ENCODE results near the gene DYSF.
"Not testable (repeated sequence)": the region's sequence is repeated elsewhere in the genome, so short reads cannot be mapped to it uniquely, and the experiment has no call there.

DYSF gene

GRCh38 chr2:71655498-71655897 is 202.1 kb downstream of the DYSF start:
- DNase-seq (ENCODE audit: low spot score), result no peak

DNA sequence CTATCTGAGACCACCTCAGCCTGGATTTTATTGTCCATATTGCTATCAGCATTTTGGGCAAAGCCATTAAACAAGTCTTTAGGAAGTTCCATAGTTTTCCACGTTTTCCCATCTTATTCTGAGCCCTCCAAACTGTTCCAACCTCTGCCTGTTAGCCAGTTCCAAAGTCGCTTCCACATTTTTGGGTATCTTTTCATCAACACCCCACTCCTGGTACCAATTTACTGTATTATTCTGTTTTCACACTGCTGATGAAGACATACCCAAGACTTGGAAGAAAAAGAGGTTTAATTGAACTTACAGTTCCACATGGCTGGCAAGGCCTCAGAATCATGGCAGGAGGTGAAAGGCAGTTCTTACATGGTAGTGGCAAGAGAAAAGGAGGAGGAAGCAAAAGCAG is 204.9 kb downstream of the DYSF start:
- DNase-seq (ENCODE audit: low spot score), result not testable (repeated sequence)

DNA sequence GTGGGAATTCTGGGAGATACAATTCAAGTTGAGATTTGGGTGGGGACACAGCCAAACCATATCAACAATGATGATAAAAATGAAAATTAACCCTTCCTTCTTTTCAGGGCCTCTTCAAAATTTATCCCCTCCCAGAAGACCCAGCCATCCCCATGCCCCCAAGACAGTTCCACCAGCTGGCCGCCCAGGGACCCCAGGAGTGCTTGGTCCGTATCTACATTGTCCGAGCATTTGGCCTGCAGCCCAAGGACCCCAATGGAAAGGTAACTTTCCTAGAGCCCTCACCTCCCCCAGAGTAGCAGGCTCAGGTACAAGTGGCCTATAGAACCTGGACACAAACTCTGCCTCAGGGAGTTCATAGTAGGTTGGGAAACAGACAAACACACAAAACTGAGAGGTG is 205.4 kb downstream of the DYSF start:
- DNase-seq (ENCODE audit: low spot score), result no peak

DNA sequence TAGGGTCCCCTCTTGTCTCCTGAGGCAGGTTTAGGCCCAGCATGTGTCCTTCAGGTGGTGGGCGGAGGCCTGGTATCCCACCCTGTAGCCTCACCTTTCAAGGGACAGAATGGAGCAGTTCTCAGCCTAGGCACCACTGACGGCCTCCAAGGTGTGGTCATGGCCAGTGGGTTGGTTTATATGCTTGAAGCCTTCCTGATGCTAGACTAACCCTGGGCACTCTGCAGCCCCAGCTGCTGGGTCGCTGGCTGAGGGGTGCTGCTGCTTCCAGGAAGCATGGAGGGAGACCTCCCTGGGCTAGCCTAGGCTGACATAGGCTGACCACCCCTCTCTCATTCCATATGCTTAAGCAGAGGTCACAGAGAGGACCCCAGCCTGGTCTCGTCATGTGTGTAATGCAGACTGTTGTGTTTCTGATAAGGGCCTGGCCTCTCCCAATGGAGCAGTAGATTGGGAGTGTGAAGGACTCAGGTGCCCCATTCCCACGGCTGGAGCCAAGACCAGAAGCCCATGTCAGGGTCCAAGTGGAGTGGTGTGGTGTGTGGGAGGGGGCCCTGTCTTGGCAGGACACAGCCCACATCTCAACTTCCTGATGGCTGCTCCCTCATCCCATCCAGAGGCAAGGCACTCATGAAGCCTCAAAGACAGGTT is 206.6 kb downstream of the DYSF start:
- DNase-seq (ENCODE audit: low spot score), result no peak

- DNase-seq (ENCODE audit: low spot score), result no peak
These were observed 208.4 kb downstream of the DYSF start for GRCh38 chr2:71661782-71662181.

DNA sequence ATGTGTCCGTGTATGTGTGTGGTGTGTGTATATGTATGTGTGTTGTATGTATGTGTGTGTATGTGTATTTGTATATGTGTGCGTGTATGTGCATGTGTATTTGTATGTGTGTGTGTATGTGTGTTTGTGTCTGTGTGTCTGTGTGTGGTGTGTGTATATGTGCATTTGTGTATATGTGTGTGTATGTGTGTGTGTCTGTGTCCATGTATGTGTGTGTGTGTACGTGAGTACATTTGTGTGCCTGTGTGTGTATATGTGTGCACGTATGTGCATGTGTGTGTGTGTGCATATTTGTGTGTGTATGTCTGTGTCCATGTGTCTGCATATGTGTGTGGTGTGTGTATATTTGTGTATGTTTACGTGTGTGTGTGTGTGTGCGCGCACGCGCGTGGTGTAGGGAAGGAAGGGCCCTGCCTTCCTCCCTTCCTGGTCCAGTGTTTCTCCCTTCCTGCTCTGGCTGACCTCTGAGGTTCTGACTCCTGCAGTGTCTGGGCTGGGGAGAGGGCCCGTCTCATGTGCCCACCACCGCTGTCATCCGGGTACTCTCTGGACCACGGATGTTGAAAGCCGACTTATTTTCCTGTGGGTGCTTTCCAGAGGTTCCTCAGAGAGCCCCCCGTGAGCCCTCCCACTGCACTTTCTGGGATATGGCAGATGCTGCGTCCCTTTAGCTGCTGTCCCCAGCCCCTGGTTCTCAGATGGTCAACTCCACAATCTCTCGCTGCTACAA is 209.5 kb downstream of the DYSF start:
- DNase-seq (ENCODE audit: low spot score), result no peak

- DNase-seq (ENCODE audit: low spot score), result no peak
These were observed 210.8 kb downstream of the DYSF start for GRCh38 chr2:71664161-71664560.

GRCh38 chr2:71665168-71666093 is 212.1 kb downstream of the DYSF start:
- DNase-seq (ENCODE audit: low spot score), result no peak

GRCh38 chr2:71666094-71666474 is 212.7 kb downstream of the DYSF start:
- DNase-seq (ENCODE audit: low spot score), result no peak

DNA sequence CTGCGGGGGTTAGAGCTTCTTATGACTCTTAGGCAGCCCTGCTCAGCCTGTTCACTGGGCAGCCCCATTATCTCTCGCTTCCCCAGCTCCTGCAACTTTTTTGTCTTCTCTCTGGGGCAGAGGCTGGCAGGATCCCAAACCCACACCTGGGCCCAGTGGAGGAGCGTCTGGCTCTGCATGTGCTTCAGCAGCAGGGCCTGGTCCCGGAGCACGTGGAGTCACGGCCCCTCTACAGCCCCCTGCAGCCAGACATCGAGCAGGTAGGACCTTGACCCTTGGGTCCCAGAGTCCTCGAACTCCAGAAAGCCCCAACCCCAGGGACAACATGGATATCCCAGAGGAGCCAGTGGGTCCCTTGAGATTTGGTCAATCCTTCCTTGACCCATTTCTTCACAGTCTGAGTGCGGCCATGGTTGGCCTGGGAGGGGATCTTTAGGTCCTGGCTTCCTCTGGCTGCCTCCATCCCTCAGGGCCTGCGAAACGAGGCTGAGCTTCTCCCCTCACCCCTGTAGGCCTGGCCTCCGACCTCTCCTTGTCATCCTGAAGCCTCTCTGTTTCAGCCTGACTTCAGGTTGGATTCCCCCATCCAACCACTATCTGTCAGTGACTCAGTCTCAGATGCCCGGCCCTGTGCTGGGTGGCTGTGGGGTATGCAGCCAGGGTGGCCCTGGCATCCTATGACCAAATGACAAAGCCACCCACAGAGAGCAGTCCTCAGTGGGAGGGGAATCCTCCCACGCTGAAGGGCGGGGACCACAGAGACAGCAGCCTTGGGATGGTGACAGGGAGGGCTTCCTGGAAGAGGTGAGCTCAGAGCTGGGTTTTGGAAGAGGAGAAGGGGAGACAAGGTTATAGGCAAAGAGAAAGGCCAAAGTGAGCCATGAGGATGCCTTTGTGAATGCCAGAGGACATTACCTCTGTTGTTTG is 214.2 kb downstream of the DYSF start:
- no peak for DNase-seq (ENCODE audit: low spot score)

DNA sequence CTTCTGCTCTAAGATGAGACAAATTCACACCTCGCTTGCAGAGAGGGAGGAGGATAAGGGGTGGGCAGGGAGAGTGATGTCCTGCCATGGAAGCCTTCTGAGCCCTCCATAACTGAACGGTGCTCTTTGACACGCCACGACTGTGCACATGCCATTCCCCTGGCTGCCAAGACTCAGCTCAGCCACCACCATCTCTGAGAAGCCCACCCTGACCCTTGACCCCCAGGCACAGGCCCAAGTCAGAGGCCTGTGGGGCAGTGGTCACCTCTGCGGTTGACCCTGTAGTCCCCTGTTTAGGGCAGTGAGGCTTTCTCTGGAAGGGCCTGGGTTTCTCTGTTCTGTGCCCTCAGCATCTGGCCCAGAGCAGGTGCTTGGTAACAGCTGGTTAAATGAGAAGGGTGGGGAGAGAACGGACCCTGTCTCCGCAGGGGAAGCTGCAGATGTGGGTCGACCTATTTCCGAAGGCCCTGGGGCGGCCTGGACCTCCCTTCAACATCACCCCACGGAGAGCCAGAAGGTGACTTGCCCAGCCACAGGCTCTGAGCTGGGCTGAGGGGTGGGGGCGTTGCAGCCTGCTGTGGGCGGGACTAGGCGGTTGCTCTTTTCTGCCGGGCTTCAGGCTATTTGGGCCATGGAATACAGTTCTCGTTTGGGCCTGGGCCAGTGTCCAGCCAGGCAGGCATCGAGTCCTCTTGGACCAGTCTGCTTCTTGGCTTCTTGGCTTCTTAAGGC is 215.1 kb downstream of the DYSF start:
- DNase-seq (ENCODE audit: low spot score), result no peak

DNA sequence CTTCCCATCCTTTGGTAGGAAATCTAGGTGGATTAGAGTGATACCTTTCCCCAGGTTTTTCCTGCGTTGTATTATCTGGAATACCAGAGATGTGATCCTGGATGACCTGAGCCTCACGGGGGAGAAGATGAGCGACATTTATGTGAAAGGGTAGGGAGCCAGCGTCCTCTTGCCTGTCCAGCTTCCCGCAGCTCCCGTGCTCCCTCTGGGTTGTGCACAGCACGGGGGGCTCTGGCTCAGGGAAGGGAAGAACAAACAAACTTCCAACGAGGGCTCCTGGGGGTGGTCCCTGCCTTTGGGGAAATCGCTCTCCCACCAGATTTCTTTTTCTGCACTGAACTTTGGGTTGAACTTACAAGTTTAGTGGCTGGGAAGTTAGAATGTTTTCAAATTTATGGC is 215.7 kb downstream of the DYSF start:
- DNase-seq (ENCODE audit: low spot score), result no peak

DNA sequence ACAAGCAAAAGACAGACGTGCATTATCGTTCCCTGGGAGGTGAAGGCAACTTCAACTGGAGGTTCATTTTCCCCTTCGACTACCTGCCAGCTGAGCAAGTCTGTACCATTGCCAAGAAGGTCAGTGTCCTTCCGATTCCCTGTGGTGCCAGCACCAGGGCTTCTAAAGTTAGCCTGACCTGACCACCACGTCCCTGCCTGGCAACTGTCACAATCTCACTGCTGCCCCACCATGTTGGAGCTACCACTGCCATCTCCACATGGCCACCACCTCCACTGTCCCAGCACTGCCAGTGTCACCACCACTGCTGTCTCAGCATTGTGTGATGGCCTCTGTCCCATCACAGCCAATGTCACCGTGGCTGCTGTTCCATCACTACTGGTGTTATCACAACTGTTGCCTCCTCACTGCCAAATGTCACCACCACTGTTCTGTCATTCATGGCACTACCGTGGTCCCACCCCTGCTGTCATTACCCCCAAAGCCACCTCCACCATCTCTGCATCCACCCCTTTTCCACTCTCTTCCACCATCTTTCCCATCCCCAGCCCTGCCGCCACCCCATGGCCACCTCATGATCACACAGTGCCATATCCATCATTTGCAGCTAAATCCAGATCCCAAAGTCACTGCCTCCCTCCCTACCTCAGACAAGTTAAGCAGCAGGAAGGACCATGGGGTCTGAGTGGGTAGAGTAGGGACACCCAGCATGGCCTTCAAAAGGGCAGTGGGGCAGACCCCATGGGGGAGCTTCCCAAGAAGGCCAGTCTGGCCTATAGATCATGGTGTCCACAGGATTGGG is 216.5 kb downstream of the DYSF start:
- no peak for DNase-seq (ENCODE audit: low spot score)

- DNase-seq (ENCODE audit: low spot score), result no peak
These were observed 217.1 kb downstream of the DYSF start for GRCh38 chr2:71670430-71670795.

DNA sequence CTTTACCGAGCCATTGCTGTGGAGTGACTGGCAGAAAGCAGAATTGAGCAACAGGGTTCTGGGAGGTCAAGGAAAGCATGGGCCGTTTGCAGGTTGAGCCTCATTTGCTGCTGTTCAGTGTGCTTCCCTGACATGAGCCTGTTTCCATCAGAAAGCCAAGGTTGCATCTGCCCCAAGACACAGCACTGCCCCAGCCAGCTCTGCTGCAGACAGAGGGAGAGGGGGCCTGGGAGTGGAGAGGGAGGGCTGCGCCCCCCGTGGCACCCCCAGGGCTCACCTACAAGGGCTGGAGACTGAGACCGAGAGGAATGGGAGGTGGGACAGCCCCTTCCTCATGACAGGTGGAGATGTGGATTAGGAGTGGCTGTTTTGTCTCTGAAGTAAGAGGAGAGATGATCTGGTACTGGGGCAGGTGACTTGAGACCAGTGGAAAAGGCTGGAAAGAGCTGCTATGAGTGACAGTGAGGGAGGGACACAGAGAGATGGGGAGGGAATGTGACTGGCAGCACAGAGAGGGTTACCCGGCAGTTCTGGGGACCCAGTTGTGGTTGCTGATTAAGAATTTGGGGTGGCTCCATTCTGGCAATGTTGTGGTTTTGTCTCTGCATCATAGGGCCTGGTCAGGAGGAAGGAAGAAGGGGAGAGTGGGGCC is 218.0 kb downstream of the DYSF start:
- DNase-seq (ENCODE audit: low spot score), result no peak

DNA sequence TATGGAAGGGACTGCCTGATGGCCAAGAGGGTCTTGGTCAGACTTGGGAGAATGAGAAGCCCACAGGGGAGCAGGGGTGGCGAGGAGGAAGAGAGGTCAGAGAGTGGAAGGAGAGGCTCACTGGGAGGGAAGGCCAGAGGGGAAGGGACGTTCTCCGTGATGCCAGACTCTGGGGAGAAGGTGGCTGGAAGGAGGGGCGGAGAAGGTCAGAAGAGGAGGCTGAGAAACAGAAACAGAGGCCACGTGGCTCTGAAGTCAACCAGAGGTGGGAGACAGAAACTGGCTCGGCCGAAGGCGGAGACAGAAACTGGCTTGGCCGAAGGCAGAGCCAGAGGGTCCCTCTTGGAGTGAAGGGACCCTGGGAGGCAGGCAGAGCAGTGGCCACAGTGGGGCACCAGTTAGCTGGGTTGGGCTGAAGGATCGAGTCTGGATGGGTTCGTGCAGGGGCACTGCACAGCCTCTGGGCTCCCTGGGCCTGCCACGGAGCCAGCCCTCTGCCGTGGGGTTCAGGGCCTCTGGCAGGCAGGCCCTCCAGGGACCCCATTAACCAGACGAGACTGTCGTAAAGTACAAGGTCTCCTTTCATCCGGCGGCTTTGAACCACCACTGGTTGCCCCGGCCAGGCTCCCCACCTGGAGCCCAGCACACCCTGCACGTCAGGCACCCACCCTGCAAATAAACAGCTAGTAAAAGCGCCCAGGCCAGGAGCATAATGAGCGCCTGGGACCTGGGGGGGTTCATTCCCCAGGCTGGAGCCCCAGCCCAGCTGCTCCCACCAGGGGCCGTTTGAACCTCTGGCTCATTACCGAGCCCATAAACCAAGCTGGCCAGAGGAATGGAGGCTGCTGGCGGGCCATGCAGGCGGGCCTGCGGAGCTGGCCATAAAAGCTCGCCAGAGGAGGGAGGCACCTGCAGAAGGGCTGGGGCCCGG is 218.8 kb downstream of the DYSF start:
- DNase-seq (ENCODE audit: low spot score), result no peak

- no peak for DNase-seq (ENCODE audit: low spot score)
These were observed 219.8 kb downstream of the DYSF start for GRCh38 chr2:71672826-71673795.

Measured in germinal center (tissue), 1 donor.